GM12875 (cell line): ENCODE measurements around the gene YEATS4.

Experiments
- H3K4me3 ChIP-seq: one replicate; pipeline ENCODE4 v1.5.1; 2011; ENCODE audit warnings: low read depth, low read length, control low read depth
- CTCF ChIP-seq: IDR thresholded peaks from 2 replicates; pipeline ENCODE4 v1.5.1; 2011; ENCODE audit warnings: low read depth, mild to moderate bottlenecking, control low read depth, inconsistent platforms, low read length, moderate library complexity, borderline replicate concordance; ENCODE audit not compliant: insufficient read depth

The YEATS4 gene

DNA sequence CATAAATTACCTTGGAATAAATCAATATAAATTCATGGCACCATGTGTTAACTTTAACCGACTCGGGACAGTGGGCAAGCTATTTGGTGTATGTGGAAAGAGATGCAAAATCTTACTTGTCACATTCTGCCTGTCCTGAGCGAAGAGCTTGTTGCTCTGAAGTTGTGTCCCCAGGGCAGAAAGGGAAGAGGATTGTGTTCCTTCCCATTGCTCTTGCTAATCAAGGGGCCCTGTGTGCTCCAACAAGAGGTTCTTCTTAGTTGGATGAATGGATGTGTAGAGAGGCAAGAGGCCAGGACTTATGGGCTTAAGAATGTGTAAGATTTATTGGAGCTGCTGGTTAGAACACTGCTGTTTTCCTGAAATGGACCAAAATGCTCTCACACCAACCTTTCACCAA is 74.1 kb downstream of the YEATS4 start:
- TF ChIP-seq CTCF, result no peak
- no peak overlapping the region for H3K4me3 ChIP-seq

- H3K4me3 ChIP-seq, result no peak overlapping the region
- TF ChIP-seq CTCF, result no peak
Observed at GRCh38 chr12:69435644-69436043, 76.1 kb downstream of the YEATS4 start.

DNA sequence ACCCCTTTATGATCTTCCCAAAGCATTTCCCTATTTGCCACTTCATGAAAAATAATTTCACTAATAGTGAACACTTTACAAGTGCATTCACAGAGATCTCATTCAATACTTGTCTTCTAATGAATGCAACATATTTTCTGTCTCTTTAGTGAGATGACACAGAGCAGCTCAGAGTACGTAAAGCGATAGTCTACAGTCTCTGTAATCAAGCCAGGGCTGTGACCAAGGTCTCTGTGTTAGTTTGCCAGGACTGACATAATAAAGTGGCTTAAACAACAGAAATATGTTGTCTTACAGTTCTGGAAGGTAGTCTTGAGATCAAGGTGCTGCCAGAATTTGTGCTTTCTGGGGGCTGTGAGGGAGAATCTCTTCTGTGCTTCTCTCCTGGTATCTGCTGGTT is 77.5 kb downstream of the YEATS4 start:
- TF ChIP-seq CTCF, result no peak
- H3K4me3 ChIP-seq, result no peak overlapping the region

- no peak for TF ChIP-seq CTCF
- no peak overlapping the region for H3K4me3 ChIP-seq
Observed at GRCh38 chr12:69438539-69438938, 79.0 kb downstream of the YEATS4 start.

- TF ChIP-seq CTCF, result no peak
- no peak overlapping the region for H3K4me3 ChIP-seq
Observed at GRCh38 chr12:69440016-69440415, 80.5 kb downstream of the YEATS4 start.
